K562 (cell line): ENCODE measurements around the gene NDUFB10. TPM values are rescaled to one million over a fixed set of nuclear protein-coding genes. Genes with fewer than 3 reads are reported as not detected.
A peak's percentile ranks its signal among the peaks of the same experiment; 100 is the strongest.

Experiments used
- CEBPG ChIP-seq, 3 experiments: fragments of 200-800 bp in 1 of 3; sonication (Bioruptor generic) in 1 of 3; sonication (generic) in 1 of 3; formaldehyde crosslinking in 1 of 3; IDR thresholded peaks in 2 of 3; conservative IDR thresholded peaks in 1 of 3; 2 replicates each; pipeline versions ENCODE4 v1.6.1 to v1.8.0; 2016 to 2022; ENCODE audit warnings: missing compliant biosample characterization in 2 of 3, missing genetic modification characterization in 2 of 3, mild to moderate bottlenecking in 1 of 3, missing genetic modification reagents in 1 of 3
- MCM7 ChIP-seq, 2 experiments: fragments of 450-650 bp; IDR thresholded peaks; 2 replicates each; pipeline ENCODE4 v1.6.1; 2016 to 2018
- MXD1 ChIP-seq: fragments of 250-450 bp; sonication (Bioruptor Pico); IDR thresholded peaks from 2 replicates; pipeline ENCODE4 v1.8.0; 2021; ENCODE audit warnings: borderline replicate concordance, mild to moderate bottlenecking, moderate library complexity; ENCODE audit not compliant: poor library complexity, severe bottlenecking
- RBFOX2 ChIP-seq: fragments of 200-400 bp; formaldehyde crosslinking; IDR thresholded peaks from 2 replicates; pipeline ENCODE4 v1.6.1; 2017; ENCODE audit warnings: low read depth, mild to moderate bottlenecking, low read length, moderate library complexity
- polyA plus RNA-seq, 8 experiments: library from polyadenylated mRNA; depleted of rRNA in 4 of 8; stranded (reverse) in 5 of 8; unstranded in 3 of 8; fragments of >200 nt; fragmentation: Nextera tagmentation in 2 of 8; fragmentation: Illumina TruSeq in 1 of 8; extraction: Ambion mirVana in 2 of 8; extraction: Trizol in 1 of 8; gene quantifications; 2 replicates each; pipeline versions ENCODE4 v1.2.1 to v1.2.3, GENCODE V29; 2011 to 2014; ENCODE audit warnings: inconsistent platforms in 1 of 8, missing spikeins in 1 of 8
- total RNA-seq, 7 experiments: library from RNA; depleted of rRNA in 6 of 7; stranded (reverse); fragments of >200 nt in 6 of 7; fragmentation: Illumina TruSeq in 2 of 7; extraction: Trizol in 2 of 7; gene quantifications; 2 replicates each; pipeline versions ENCODE4 v1.2.1 to v1.2.3, GENCODE V29; 2011 to 2021; ENCODE audit warnings: low replicate concordance in 1 of 7
- TF ChIP-seq, protein P1 (sequence below), 2 experiments: IDR thresholded peaks; 2 replicates each; pipeline ENCODE4 v1.6.1; 2012; ENCODE audit warnings: improper control_type of control experiment in 2 of 2, low read depth in 2 of 2, low read length in 2 of 2, borderline replicate concordance in 1 of 2

NDUFB10 gene
- total and polyA plus RNA-seq, 9 of the 15 experiments (the other 6 are each of a cell fraction or from before 2014, with no cell fraction given), result 69.3 to 527 (median 161) TPM

- TF ChIP-seq, protein P1, sequence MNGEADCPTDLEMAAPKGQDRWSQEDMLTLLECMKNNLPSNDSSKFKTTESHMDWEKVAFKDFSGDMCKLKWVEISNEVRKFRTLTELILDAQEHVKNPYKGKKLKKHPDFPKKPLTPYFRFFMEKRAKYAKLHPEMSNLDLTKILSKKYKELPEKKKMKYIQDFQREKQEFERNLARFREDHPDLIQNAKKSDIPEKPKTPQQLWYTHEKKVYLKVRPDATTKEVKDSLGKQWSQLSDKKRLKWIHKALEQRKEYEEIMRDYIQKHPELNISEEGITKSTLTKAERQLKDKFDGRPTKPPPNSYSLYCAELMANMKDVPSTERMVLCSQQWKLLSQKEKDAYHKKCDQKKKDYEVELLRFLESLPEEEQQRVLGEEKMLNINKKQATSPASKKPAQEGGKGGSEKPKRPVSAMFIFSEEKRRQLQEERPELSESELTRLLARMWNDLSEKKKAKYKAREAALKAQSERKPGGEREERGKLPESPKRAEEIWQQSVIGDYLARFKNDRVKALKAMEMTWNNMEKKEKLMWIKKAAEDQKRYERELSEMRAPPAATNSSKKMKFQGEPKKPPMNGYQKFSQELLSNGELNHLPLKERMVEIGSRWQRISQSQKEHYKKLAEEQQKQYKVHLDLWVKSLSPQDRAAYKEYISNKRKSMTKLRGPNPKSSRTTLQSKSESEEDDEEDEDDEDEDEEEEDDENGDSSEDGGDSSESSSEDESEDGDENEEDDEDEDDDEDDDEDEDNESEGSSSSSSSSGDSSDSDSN (IDR thresholded peaks at IDR 0.05; ENCODE audit: borderline replicate concordance in 1 of 2, low read depth in 2 of 2, low read length in 2 of 2), result no peak
- TF ChIP-seq RBFOX2 (peak; percentile 45; the same call in 1 of the 2 replicates), MXD1 (no peak), CEBPG (CRISPR knock-in tag; IDR thresholded peaks at IDR 0.05) (no peak), CEBPG (tag; conservative IDR thresholded peaks at IDR 0.05 in 1 of 2, IDR thresholded peaks at IDR 0.05 in 1 of 2) (no peak), MCM7 (IDR thresholded peaks at IDR 0.05) (no peak)
These were observed 20.1 kb downstream of the NDUFB10 start (continued) for GRCh38 chr16:1979271-1980029.
